Measurements from ENCODE around the gene OSBPL8. TPM values are rescaled to one million over a fixed set of nuclear protein-coding genes. Genes with fewer than 3 reads are reported as not detected.

The OSBPL8 gene
- total RNA-seq, 2 experiments from 2014 or later: 119 to 130 TPM

DNA sequence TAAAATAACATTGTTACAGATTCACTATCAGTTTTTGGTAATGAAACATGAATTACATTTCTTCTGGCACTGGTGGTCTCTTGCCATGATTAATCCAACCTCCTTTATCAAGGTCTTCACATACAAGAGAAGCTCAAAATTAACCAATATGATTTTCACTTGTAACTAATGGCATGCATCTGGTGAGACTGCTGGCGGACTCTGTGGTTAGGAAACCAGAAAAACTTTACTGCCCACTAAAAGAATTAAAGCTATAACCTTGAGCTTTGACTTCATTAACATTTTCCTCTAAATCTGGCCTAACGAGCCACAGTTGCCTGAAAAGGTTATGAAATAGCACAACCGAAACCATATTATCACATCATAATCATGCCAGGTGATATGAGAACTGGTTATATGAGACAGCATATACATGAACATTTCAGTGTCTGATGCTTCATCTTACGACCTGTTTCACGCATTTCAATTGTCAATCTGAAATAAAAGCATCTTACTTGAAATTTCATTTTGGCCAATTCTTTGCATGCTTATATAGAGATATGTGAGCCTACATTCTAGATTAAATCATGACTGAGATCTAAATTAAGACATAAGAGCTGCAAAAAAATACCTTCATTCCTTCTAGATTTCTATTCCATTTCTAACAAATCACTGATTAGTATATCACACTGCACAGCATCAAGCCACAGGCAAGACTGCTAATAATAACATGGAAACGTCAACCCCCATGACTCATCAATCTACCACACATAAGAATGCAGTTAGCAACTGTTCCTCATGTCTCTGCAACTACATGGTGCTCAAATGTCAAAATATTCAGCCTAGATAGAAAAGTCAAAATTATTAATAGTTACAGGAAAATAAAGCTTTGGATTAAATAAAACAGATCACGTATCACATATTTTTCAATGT lies 89.3 kb downstream of the OSBPL8 start:
- ChIA-PET CTCF (no interaction called here), POLR2A (no interaction called here)
- DNase-seq: no peak
- H3K36me3 Mint-ChIP-seq (ENCODE audit: low read depth): peaks cover 2% of the 10 kb centered on the region
- H3K27me3 Mint-ChIP-seq: no peaks in the 10 kb centered on the region
- H3K4me3 Mint-ChIP-seq: no peak overlapping the region
- H3K27ac Mint-ChIP-seq: no peak overlapping the region
- no peaks in the 10 kb centered on the region for H3K9me3 Mint-ChIP-seq
- H3K4me1 Mint-ChIP-seq: no peaks in the 10 kb centered on the region

DNA sequence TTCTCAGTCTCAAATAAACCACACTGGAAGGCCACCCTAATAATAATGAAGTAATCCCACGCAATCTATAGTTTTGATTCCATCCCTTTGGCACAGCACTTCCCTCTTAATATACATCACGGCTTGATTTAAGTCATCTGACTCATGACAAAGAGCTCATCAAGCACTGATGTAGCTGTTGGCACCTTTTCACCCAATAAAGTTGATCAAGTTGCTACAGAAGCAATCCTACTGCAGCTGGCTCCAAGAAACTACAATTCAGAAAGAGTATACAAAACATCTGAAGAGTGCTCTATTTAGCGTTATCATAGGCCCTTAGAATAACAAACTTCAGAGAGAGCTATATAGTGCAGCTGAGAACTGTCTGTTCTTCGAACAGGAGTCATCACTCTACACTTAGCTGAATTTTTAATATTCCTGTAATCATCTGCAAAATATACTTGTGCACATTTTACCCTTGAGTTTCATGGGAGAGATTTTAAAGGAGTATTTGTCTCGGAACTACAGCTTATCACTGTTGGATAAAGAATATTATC lies 94.9 kb downstream of the OSBPL8 start:
- ChIA-PET CTCF (interaction anchor here (1.2 kb wide), 1 partner anchor 8 kb away, joined by 3 read pairs; no protein-coding TSS in a partner anchor), POLR2A (interaction anchor here (0.5 to 0.6 kb wide), 2 partner anchors 401 to 430 kb away, joined by 5 to 6 read pairs; no protein-coding TSS in a partner anchor)
- Mint-ChIP-seq H3K4me3 (no peak overlapping the region), H3K27me3 (no peaks in the 10 kb centered on the region), H3K36me3 (ENCODE audit: low read depth) (peaks cover 3% of the 10 kb centered on the region), H3K9me3 (no peaks in the 10 kb centered on the region), H3K27ac (no peak overlapping the region), H3K4me1 (peaks cover 3% of the 10 kb centered on the region)
- DNase-seq: no peak

DNA sequence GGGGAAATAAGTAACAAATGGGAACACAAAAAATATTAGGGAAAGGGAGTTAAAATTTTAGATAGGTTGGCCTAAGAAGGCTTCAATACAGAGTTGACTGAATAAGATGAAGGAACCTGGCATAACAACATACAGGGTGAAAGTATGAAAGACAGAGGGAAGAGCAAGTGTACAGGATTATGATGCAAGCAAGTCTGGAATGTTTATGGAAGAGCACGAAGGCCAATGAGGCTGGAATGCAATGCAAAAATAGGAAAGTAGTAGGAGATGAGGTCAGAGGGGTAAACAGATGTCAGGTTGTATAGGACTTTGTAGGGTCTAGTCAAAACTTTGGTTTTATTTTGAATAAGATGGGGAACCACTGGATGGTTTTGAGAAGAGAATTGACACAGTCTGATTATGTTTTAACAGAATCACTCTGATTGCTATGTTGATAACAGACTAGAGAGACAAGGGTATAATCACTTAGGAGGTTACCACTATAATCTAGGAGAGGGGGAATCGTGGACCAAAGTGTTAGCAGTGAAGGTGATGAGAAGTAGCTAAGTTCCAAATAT lies 96.8 kb downstream of the OSBPL8 start:
- Mint-ChIP-seq H3K36me3 (ENCODE audit: low read depth) (peaks cover 3% of the 10 kb centered on the region), H3K27ac (no peak overlapping the region), H3K27me3 (no peaks in the 10 kb centered on the region), H3K9me3 (no peaks in the 10 kb centered on the region), H3K4me1 (peaks cover 3% of the 10 kb centered on the region), H3K4me3 (no peak overlapping the region)
- no peak for DNase-seq
- CTCF ChIA-PET: no interaction called here
- POLR2A ChIA-PET: no interaction called here

DNA sequence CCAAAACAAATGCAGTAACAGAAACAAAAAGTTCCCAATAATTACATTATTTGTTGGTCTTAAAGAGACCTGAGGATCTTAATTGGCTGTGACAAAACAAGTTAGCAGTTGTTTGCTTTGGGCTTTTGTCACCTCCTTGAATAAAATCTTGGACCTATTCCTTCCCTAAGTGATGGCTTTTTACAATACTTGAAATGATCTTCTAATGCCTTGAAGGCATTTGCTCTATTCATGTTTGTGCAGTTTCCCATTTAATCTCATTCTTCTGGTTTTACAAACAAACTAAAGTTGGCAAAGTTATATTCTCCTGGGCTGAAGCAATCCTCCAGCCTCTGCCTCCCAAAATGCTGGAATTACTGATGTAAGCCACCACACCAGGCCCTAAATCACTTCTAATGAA lies 98.8 kb downstream of the OSBPL8 start:
- Mint-ChIP-seq H3K27ac (no peak overlapping the region), H3K36me3 (ENCODE audit: low read depth) (peaks cover 3% of the 10 kb centered on the region), H3K4me1 (peaks cover 9% of the 10 kb centered on the region), H3K4me3 (no peak overlapping the region), H3K9me3 (no peaks in the 10 kb centered on the region), H3K27me3 (no peaks in the 10 kb centered on the region)
- POLR2A ChIA-PET: no interaction called here
- no peak for DNase-seq
- CTCF ChIA-PET: interaction anchor here (0.6 kb wide), 1 partner anchor 31 kb away, joined by 4 read pairs; no protein-coding TSS in a partner anchor

DNA sequence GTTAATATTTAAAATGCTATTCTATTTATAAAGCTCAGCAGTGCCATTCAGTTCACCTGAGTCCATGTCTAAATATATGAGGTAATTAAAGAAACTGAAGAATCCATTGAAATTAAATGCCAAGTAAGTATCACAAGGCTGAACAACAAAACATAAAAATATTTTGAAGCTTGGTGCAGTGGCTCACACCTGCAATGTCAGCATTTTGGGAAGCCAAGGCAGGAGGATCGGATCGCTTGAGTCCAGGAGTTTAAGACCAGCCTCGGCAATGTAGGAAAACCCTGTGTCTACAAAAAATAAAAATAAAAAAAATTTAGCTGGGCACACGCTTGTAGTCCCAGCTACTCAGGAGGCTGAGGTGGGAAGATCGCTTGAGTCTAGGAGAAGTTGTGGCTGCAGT lies 101.8 kb downstream of the OSBPL8 start:
- Mint-ChIP-seq H3K27ac (no peak overlapping the region), H3K4me1 (peaks cover 9% of the 10 kb centered on the region), H3K36me3 (ENCODE audit: low read depth) (peaks cover under 1% of the 10 kb centered on the region), H3K4me3 (no peak overlapping the region), H3K27me3 (no peaks in the 10 kb centered on the region), H3K9me3 (no peaks in the 10 kb centered on the region)
- CTCF ChIA-PET: no interaction called here
- DNase-seq: no peak
- POLR2A ChIA-PET: no interaction called here

DNA sequence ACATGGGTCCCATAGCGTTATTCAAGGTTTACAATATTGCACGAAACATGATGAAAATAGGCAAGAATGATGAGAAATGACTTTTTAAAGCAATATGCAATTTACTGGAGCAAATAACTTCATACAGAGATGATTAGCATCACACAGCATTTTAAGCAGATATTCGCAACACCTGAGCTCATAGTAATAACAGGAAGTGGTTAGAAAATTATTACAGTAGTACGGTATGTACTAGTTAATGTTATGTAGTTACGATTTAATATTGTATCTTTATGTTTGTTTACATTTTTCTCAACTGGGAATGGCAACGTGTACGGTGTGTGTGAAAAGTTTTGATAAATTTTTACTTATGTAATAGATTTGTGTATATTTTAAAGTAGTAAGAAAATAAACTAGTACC lies 102.6 kb downstream of the OSBPL8 start:
- Mint-ChIP-seq H3K36me3 (ENCODE audit: low read depth) (peaks cover 7% of the 10 kb centered on the region), H3K4me1 (peaks cover 12% of the 10 kb centered on the region), H3K27ac (peak overlapping the region; percentile 36), H3K4me3 (no peak overlapping the region), H3K9me3 (no peaks in the 10 kb centered on the region), H3K27me3 (no peaks in the 10 kb centered on the region)
- ChIA-PET CTCF (interaction anchor here (0.8 to 1.1 kb wide), 2 partner anchors 8 to 109 kb away, joined by 3 read pairs; partner anchors contain the start of gene BBS10), POLR2A (no interaction called here)
- DNase-seq: no peak

DNA sequence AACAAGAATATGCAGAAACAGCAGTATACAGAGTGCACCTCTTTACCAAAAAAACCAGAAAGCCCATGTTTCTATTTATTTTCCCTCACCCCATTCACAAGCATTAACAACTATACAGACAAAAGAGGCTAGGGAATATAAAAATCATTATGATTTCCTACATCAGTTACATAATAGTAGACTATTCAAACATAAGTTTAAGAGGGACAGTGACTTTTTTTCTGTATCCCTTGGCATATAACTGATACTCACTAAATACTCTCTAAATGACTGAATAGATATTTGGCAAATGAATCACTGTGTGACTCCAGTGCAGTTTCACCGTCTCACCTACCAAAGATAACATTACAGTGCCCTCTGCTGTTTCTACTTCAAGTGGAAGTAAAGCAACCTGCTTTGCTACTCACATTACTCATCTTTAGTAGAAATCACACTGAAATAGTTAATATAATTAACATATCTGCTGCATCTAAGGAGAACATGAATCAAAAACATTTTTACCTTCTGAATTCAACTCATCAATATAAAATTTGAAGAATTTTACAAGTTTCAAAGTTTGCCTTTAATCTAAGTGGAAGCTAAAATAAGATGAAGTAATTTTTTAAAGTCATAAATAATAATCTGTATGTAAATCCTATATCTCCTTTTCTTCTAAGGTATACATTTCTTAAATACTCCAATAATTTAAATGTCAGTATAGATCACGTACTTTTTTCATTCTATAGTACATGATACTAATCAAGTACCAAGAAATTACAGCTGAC lies 103.8 kb downstream of the OSBPL8 start:
- POLR2A ChIA-PET: no interaction called here
- H3K27me3 Mint-ChIP-seq: no peaks in the 10 kb centered on the region
- peaks cover 14% of the 10 kb centered on the region for H3K36me3 Mint-ChIP-seq (ENCODE audit: low read depth)
- H3K9me3 Mint-ChIP-seq: no peaks in the 10 kb centered on the region
- H3K4me3 Mint-ChIP-seq: no peak overlapping the region
- H3K27ac Mint-ChIP-seq: peak overlapping the region; percentile 54
- DNase-seq: peak; percentile 34
- CTCF ChIA-PET: interaction anchor here (0.6 to 1.1 kb wide), 6 partner anchors 9 to 1125 kb away, joined by 3 to 4 read pairs (median 3); no protein-coding TSS in a partner anchor
- peaks cover 14% of the 10 kb centered on the region for H3K4me1 Mint-ChIP-seq

DNA sequence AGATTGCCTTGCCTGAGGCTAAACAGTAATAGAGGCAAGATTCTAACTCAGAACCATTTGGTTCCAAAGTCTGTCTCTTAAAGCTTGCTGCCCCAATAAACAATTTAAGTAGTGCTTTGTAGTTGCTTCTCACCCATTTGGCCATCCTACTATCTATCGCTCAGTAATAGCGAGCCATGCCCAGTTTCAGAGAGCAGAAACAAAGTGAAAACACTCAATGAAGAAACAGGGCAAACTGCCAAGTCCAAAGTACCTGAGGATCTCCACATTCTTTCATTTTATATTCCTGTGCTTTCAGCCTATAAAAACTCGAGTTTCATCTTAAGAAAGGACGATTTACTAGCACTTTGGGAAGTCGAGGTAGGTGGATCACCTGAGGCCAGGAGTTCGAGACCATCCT lies 108.0 kb downstream of the OSBPL8 start:
- peaks cover 16% of the 10 kb centered on the region for H3K4me1 Mint-ChIP-seq
- H3K9me3 Mint-ChIP-seq: no peaks in the 10 kb centered on the region
- H3K36me3 Mint-ChIP-seq (ENCODE audit: low read depth): peaks cover 36% of the 10 kb centered on the region
- no peak for DNase-seq
- H3K27me3 Mint-ChIP-seq: no peaks in the 10 kb centered on the region
- no peak overlapping the region for H3K27ac Mint-ChIP-seq
- H3K4me3 Mint-ChIP-seq: no peak overlapping the region
- ChIA-PET POLR2A (no interaction called here), CTCF (no interaction called here)

DNA sequence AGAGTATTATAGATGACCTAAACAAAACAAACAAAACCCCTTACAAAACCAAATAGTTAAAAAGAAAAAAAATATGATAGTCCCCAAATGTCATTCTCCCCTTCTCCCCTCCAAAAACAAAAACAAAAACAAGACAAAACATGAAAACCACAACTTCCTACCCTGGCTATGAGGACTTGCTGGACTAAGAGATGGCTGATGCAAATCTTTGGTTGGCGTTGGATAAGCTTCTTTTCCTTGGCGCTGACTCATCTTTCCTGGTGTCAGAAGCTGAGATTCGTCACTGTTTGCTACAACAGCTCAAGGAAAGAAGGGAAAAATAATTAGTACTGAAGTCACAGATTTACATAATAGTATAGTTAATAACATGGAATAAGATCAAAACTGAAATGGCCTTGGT lies 108.9 kb downstream of the OSBPL8 start:
- H3K27me3 Mint-ChIP-seq: no peaks in the 10 kb centered on the region
- DNase-seq: no peak
- H3K4me3 Mint-ChIP-seq: no peak overlapping the region
- H3K9me3 Mint-ChIP-seq: no peaks in the 10 kb centered on the region
- peaks cover 19% of the 10 kb centered on the region for H3K4me1 Mint-ChIP-seq
- ChIA-PET CTCF (no interaction called here), POLR2A (no interaction called here)
- peaks cover 39% of the 10 kb centered on the region for H3K36me3 Mint-ChIP-seq (ENCODE audit: low read depth)
- no peak overlapping the region for H3K27ac Mint-ChIP-seq

DNA sequence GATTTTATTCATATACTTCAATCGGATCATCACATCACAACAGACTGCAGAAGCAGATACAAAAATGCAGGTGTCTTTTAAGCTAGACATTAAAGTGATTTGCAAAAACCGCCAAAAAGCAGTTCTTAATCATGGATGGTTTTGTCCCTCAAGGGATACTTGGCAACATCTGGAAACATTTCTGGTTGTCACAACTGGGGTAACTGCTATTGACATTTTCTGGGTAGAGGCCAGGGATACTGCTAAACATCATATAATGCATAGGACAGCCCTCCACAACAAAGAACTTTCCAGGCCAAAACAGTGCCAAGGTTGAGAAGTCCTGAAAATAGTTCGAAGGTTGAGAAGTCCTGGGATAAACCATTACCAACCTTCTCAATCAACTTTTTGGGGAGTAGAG lies 109.6 kb downstream of the OSBPL8 start:
- Mint-ChIP-seq H3K27ac (no peak overlapping the region), H3K36me3 (ENCODE audit: low read depth) (peaks cover 42% of the 10 kb centered on the region), H3K4me1 (peaks cover 22% of the 10 kb centered on the region), H3K4me3 (no peak overlapping the region), H3K9me3 (no peaks in the 10 kb centered on the region), H3K27me3 (no peaks in the 10 kb centered on the region)
- no peak for DNase-seq
- ChIA-PET CTCF (interaction anchor here (1.6 kb wide), 1 partner anchor 26 kb away, joined by 3 read pairs; no protein-coding TSS in a partner anchor), POLR2A (no interaction called here)

DNA sequence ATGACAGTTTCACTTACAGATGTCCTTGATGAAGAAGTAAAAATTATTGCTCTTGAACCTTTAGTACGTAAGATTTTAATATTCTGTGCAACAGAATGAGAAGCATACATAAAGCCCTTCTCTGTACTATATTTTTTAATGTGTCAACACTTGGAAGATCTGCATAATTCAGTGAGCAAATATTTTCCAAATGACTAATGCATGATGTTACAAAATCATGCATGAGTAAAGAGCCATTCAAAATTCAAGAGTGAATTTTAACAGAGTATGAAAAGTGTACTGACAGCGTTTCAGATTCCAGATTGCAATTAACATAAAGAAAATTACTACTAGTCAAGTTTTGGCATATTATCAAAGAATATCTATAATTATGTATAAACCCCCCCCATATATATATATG lies 110.0 kb downstream of the OSBPL8 start:
- ChIA-PET POLR2A (no interaction called here), CTCF (interaction anchor here (1.6 kb wide), 1 partner anchor 27 kb away, joined by 3 read pairs; no protein-coding TSS in a partner anchor)
- no peak overlapping the region for H3K27ac Mint-ChIP-seq
- peaks cover 24% of the 10 kb centered on the region for H3K4me1 Mint-ChIP-seq
- peaks cover 42% of the 10 kb centered on the region for H3K36me3 Mint-ChIP-seq (ENCODE audit: low read depth)
- no peak overlapping the region for H3K4me3 Mint-ChIP-seq
- H3K27me3 Mint-ChIP-seq: no peaks in the 10 kb centered on the region
- no peaks in the 10 kb centered on the region for H3K9me3 Mint-ChIP-seq
- no peak for DNase-seq

DNA sequence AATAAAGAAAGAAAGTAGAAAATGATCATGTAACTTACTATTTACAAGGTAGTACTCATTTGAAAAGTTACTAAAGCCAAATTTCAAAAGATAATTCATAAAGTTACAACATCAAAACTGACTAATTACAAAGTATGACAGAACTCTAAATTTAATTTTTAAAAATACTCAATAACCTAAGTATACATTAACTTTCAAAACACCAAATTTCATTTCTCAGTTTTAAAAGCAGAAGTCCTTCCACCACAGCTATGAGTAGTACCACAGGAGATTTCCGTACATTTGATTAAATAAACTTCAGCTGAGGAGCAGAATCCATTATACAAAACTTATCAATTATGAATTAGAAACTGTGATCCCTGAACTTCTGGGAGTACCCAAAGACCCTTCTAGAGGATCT lies 110.6 kb downstream of the OSBPL8 start:
- Mint-ChIP-seq H3K9me3 (no peaks in the 10 kb centered on the region), H3K27me3 (no peaks in the 10 kb centered on the region), H3K27ac (no peak overlapping the region), H3K36me3 (ENCODE audit: low read depth) (peaks cover 42% of the 10 kb centered on the region), H3K4me1 (peaks cover 24% of the 10 kb centered on the region), H3K4me3 (no peak overlapping the region)
- POLR2A ChIA-PET: no interaction called here
- no peak for DNase-seq
- CTCF ChIA-PET: interaction anchor here (1.6 kb wide), 1 partner anchor 27 kb away, joined by 3 read pairs; no protein-coding TSS in a partner anchor
